PFSK-1 (cell line): Measurements from ENCODE around the gene MAOA. TPM values are rescaled to one million over a fixed set of nuclear protein-coding genes. Genes with fewer than 3 reads are reported as not detected.

ENCODE experiments used
- FOXP2 ChIP-seq: optimal IDR thresholded peaks from 2 replicates; pipeline ENCODE3; 2011; ENCODE audit warnings: borderline replicate concordance, control low read depth, inconsistent platforms; ENCODE audit not compliant: insufficient read depth; ENCODE audit errors: extremely low read length, extremely low read depth
- POLR2AphosphoS5 ChIP-seq: IDR thresholded peaks from 2 replicates; pipeline ENCODE4 v1.6.1; 2012; ENCODE audit warnings: low read depth, mild to moderate bottlenecking, control low read depth, low read length, moderate library complexity
- SIN3A ChIP-seq: IDR thresholded peaks from 2 replicates; pipeline ENCODE4 v1.6.1; 2012; ENCODE audit warnings: mild to moderate bottlenecking, low read length, moderate library complexity, borderline replicate concordance; ENCODE audit not compliant: insufficient read depth
- TAF1 ChIP-seq: IDR thresholded peaks from 2 replicates; pipeline ENCODE4 v1.6.1; 2012; ENCODE audit warnings: low read length, control low read depth, borderline replicate concordance; ENCODE audit not compliant: insufficient read depth
- polyA plus RNA-seq: library from polyadenylated mRNA; unstranded; fragments of >200 nt; gene quantifications from one replicate; pipeline ENCODE4 v1.2.1, GENCODE V29; 2012; ENCODE audit warnings: low read depth, missing spikeins; ENCODE audit not compliant: insufficient read length
- TF ChIP-seq, protein P1 (sequence below), 2 experiments: IDR thresholded peaks; 2 replicates each; pipeline versions ENCODE4 v1.6.1 to v1.8.0; 2011 to 2012; ENCODE audit warnings: low read depth in 2 of 2, low read length in 2 of 2, control low read depth in 1 of 2, inconsistent platforms in 1 of 2, mild to moderate bottlenecking in 1 of 2, moderate library complexity in 1 of 2; ENCODE audit not compliant: insufficient read depth in 1 of 2

Gene MAOA
- polyA plus RNA-seq: not detected

DNA sequence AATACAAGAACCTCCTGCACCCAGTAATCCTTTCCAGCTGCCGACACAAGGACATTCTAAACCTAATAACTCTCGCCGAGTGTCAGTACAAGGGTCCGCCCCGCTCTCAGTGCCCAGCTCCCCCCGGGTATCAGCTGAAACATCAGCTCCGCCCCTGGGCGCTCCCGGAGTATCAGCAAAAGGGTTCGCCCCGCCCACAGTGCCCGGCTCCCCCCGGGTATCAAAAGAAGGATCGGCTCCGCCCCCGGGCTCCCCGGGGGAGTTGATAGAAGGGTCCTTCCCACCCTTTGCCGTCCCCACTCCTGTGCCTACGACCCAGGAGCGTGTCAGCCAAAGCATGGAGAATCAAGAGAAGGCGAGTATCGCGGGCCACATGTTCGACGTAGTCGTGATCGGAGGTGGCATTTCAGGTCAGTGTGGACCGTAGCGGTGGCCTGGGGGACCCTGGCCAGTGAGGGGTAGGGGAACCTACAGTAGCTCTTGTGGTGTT, at the start of gene MAOA:
MAOA (plus strand) TSS at position 295 of the 490 bp plus-strand sequence; CDS start at position 338, 43 bp downstream.
- TF ChIP-seq TAF1: no peak
- TF ChIP-seq, protein P1, sequence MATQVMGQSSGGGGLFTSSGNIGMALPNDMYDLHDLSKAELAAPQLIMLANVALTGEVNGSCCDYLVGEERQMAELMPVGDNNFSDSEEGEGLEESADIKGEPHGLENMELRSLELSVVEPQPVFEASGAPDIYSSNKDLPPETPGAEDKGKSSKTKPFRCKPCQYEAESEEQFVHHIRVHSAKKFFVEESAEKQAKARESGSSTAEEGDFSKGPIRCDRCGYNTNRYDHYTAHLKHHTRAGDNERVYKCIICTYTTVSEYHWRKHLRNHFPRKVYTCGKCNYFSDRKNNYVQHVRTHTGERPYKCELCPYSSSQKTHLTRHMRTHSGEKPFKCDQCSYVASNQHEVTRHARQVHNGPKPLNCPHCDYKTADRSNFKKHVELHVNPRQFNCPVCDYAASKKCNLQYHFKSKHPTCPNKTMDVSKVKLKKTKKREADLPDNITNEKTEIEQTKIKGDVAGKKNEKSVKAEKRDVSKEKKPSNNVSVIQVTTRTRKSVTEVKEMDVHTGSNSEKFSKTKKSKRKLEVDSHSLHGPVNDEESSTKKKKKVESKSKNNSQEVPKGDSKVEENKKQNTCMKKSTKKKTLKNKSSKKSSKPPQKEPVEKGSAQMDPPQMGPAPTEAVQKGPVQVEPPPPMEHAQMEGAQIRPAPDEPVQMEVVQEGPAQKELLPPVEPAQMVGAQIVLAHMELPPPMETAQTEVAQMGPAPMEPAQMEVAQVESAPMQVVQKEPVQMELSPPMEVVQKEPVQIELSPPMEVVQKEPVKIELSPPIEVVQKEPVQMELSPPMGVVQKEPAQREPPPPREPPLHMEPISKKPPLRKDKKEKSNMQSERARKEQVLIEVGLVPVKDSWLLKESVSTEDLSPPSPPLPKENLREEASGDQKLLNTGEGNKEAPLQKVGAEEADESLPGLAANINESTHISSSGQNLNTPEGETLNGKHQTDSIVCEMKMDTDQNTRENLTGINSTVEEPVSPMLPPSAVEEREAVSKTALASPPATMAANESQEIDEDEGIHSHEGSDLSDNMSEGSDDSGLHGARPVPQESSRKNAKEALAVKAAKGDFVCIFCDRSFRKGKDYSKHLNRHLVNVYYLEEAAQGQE (IDR thresholded peaks at IDR 0.05; ENCODE audit: insufficient read depth in 1 of 2, low read depth in 2 of 2, low read length in 2 of 2): no peak
- no peak for TF ChIP-seq SIN3A
- no peak for TF ChIP-seq FOXP2
- no peak for TF ChIP-seq POLR2AphosphoS5

GRCh38 chrX:43612400-43612799, 43.7 kb upstream of the MAOA start:
- TF ChIP-seq TAF1: no peak
- TF ChIP-seq POLR2AphosphoS5: no peak
- TF ChIP-seq SIN3A: no peak
- no peak for TF ChIP-seq FOXP2
- TF ChIP-seq, protein P1 (IDR thresholded peaks at IDR 0.05; ENCODE audit: insufficient read depth in 1 of 2, low read depth in 2 of 2, low read length in 2 of 2): no peak

GRCh38 chrX:43615660-43616059, 40.4 kb upstream of the MAOA start:
- TF ChIP-seq, protein P1 (IDR thresholded peaks at IDR 0.05; ENCODE audit: insufficient read depth in 1 of 2, low read depth in 2 of 2, low read length in 2 of 2): no peak
- TF ChIP-seq POLR2AphosphoS5: no peak
- no peak for TF ChIP-seq SIN3A
- TF ChIP-seq TAF1: no peak
- no peak for TF ChIP-seq FOXP2

- TF ChIP-seq SIN3A (no peak), TAF1 (no peak), FOXP2 (no peak)
- TF ChIP-seq, protein P1 (IDR thresholded peaks at IDR 0.05; ENCODE audit: insufficient read depth in 1 of 2, low read depth in 2 of 2, low read length in 2 of 2): no peak
Observed at GRCh38 chrX:43618366-43619205, 37.5 kb upstream of the MAOA start.
